GM21786 (cell line): ENCODE measurements around the gene TMEM120B.

Experiments
- ATAC-seq: cut with Tn5 transposase; IDR thresholded peaks from one replicate; pipeline ENCODE4 v1.9.1; 2021; ENCODE audit not compliant: unreplicated experiment

TMEM120B gene

GRCh38 chr12:121770813-121771625 lies 58.5 kb downstream of the TMEM120B start:
- no peak for ATAC-seq

GRCh38 chr12:121773011-121773777 lies 60.6 kb downstream of the TMEM120B start:
- peak; percentile 80 for ATAC-seq

GRCh38 chr12:121774968-121775474 lies 62.5 kb downstream of the TMEM120B start:
- no peak for ATAC-seq

- no peak for ATAC-seq
Observed at GRCh38 chr12:121775501-121775900, 62.9 kb downstream of the TMEM120B start.

- no peak for ATAC-seq
Observed at GRCh38 chr12:121776190-121777098, 63.9 kb downstream of the TMEM120B start.

- no peak for ATAC-seq
Observed at GRCh38 chr12:121778567-121779421, 66.2 kb downstream of the TMEM120B start.

- ATAC-seq: no peak
Observed at GRCh38 chr12:121779422-121779895, 66.9 kb downstream of the TMEM120B start.

GRCh38 chr12:121780429-121780828 lies 67.9 kb downstream of the TMEM120B start:
- ATAC-seq: no peak

- ATAC-seq: peak; percentile 19
Observed at GRCh38 chr12:121781484-121781997, 69.0 kb downstream of the TMEM120B start.

GRCh38 chr12:121781998-121782979 lies 69.7 kb downstream of the TMEM120B start:
- ATAC-seq: peak; percentile 61

GRCh38 chr12:121783766-121784165 lies 71.2 kb downstream of the TMEM120B start:
- ATAC-seq: no peak

- ATAC-seq: no peak
Observed at GRCh38 chr12:121784460-121784859, 71.9 kb downstream of the TMEM120B start.

- ATAC-seq: no peak
Observed at GRCh38 chr12:121786440-121786825, 73.9 kb downstream of the TMEM120B start.

- no peak for ATAC-seq
Observed at GRCh38 chr12:121787063-121788025, 74.8 kb downstream of the TMEM120B start.

- no peak for ATAC-seq
Observed at GRCh38 chr12:121788176-121788818, 75.7 kb downstream of the TMEM120B start.

- ATAC-seq: no peak
Observed at GRCh38 chr12:121789233-121789781, 76.8 kb downstream of the TMEM120B start.
